OCI-LY7 (cell line): ENCODE measurements around the gene RELCH.

Source experiments
- EZH2phosphoT487 ChIP-seq: fragments of 200-600 bp; sonication (generic); IDR thresholded peaks from 2 replicates; pipeline ENCODE4 v1.6.1; 2018; ENCODE audit warnings: low read depth, borderline replicate concordance, mild to moderate bottlenecking, mixed run types, antibody characterized with exemption, low read length, moderate library complexity, mixed read lengths
- TF ChIP-seq, protein P1 (sequence below): fragments of 200-600 bp; sonication (generic); conservative IDR thresholded peaks from 2 replicates; pipeline ENCODE4 v1.5.1; 2014; ENCODE audit warnings: mild to moderate bottlenecking, antibody characterized with exemption, low read length, moderate library complexity, mixed read lengths

DNA sequence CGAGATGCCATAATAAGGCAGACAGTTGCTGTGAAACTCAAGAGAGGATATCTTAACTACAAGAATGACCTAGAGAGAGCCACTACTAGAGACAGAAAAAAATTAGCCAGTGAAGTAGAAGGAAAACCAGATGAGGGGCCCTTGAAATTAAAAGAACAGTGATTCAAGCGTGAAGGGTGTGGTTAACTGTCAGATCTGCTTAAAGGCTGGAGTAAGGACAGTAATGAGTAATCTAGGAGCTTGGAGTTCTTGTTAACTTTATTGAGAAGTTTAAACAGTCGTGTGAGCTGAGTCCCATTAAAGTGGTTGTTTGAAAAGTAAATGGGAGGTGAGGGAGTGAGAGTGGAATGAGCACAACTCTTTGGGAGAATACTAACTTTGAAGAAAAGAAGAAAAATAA lies 21.5 kb upstream of the RELCH start:
- TF ChIP-seq, protein P1, sequence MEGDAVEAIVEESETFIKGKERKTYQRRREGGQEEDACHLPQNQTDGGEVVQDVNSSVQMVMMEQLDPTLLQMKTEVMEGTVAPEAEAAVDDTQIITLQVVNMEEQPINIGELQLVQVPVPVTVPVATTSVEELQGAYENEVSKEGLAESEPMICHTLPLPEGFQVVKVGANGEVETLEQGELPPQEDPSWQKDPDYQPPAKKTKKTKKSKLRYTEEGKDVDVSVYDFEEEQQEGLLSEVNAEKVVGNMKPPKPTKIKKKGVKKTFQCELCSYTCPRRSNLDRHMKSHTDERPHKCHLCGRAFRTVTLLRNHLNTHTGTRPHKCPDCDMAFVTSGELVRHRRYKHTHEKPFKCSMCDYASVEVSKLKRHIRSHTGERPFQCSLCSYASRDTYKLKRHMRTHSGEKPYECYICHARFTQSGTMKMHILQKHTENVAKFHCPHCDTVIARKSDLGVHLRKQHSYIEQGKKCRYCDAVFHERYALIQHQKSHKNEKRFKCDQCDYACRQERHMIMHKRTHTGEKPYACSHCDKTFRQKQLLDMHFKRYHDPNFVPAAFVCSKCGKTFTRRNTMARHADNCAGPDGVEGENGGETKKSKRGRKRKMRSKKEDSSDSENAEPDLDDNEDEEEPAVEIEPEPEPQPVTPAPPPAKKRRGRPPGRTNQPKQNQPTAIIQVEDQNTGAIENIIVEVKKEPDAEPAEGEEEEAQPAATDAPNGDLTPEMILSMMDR: no peak
- TF ChIP-seq EZH2phosphoT487: no peak
